SU-DHL-6 (cell line): ENCODE measurements around the gene BCL7C.
A peak's percentile ranks its signal among the peaks of the same experiment; 100 is the strongest.

ENCODE experiments used
- H2AFZ ChIP-seq: fragments of 200-600 bp; sonication (generic); 2 replicates; pipeline ENCODE4 v1.6.1; 2014; ENCODE audit warnings: low read depth, mild to moderate bottlenecking, moderate library complexity, mixed read lengths, antibody characterized with exemption, low read length; ENCODE audit not compliant: severe bottlenecking
- H3F3A ChIP-seq: fragments of 200-600 bp; shearing (Covaris generic); 2 replicates; pipeline ENCODE4 v1.6.0; 2016; ENCODE audit warnings: antibody characterized with exemption, mild to moderate bottlenecking; ENCODE audit not compliant: insufficient read depth
- H3K27ac ChIP-seq: fragments of 200-600 bp; sonication (generic); 2 replicates; pipeline ENCODE4 v1.5.1; 2016; ENCODE audit warnings: low read depth, mild to moderate bottlenecking, low read length, moderate library complexity, mixed read lengths
- H3K27me3 ChIP-seq: fragments of 200-600 bp; sonication (generic), shearing (Covaris generic); 2 replicates; pipeline ENCODE4 v1.6.0; 2014; ENCODE audit warnings: mild to moderate bottlenecking, low read length
- H3K36me3 ChIP-seq: fragments of 200-600 bp; sonication (generic); 2 replicates; pipeline ENCODE4 v1.6.1; 2014; ENCODE audit warnings: mild to moderate bottlenecking, low read length, mixed read lengths
- H3K4me2 ChIP-seq: fragments of 300-600, 200-600 bp; shearing (Covaris generic), sonication (generic); 2 replicates; pipeline ENCODE4 v1.6.0; 2014; ENCODE audit warnings: low read length, low read depth, mild to moderate bottlenecking; ENCODE audit not compliant: poor library complexity, severe bottlenecking
- H3K4me3 ChIP-seq: fragments of 200-600 bp; sonication (generic); 2 replicates; pipeline ENCODE4 v1.5.1; 2014; ENCODE audit warnings: antibody characterized with exemption, low read length, mild to moderate bottlenecking, mixed read lengths; ENCODE audit not compliant: insufficient read depth, poor library complexity, severe bottlenecking
- H3K79me2 ChIP-seq: fragments of 200-600 bp; sonication (generic); 2 replicates; pipeline ENCODE4 v1.6.1; 2014; ENCODE audit warnings: mild to moderate bottlenecking, low read length, moderate library complexity; ENCODE audit not compliant: insufficient read depth
- H3K9ac ChIP-seq: fragments of 200-600 bp; sonication (generic); 2 replicates; pipeline ENCODE4 v1.7.0; 2014; ENCODE audit warnings: mild to moderate bottlenecking, low read length
- H3K9me2 ChIP-seq: fragments of 200-600 bp; sonication (generic); replicated peaks from 2 replicates; pipeline ENCODE4 v1.6.1; 2014; ENCODE audit warnings: low read length; ENCODE audit not compliant: insufficient read depth
- H3K9me3 ChIP-seq: fragments of 200-600 bp; sonication (generic); 2 replicates; pipeline ENCODE4 v1.6.1; 2014; ENCODE audit warnings: low read length, mixed read lengths; ENCODE audit not compliant: insufficient read depth
- H4K20me1 ChIP-seq: fragments of 200-600 bp; sonication (generic); 2 replicates; pipeline ENCODE4 v1.6.1; 2014; ENCODE audit warnings: low read depth, mild to moderate bottlenecking, antibody characterized with exemption, low read length, moderate library complexity, mixed read lengths
- EZH2phosphoT487 ChIP-seq: fragments of 200-600 bp; sonication (generic), shearing (Covaris generic); conservative IDR thresholded peaks from 2 replicates; pipeline ENCODE4 v1.6.1; 2018; ENCODE audit warnings: mild to moderate bottlenecking, antibody characterized with exemption, low read length, moderate library complexity, mixed read lengths
- TF ChIP-seq, protein P1 (sequence below): fragments of 200-600 bp; sonication (generic); IDR thresholded peaks from one replicate; pipeline ENCODE4 v1.5.1; 2017; ENCODE audit warnings: antibody characterized with exemption, mild to moderate bottlenecking, low read length, moderate library complexity; ENCODE audit not compliant: insufficient read depth, poor library complexity, severe bottlenecking

The BCL7C gene

DNA sequence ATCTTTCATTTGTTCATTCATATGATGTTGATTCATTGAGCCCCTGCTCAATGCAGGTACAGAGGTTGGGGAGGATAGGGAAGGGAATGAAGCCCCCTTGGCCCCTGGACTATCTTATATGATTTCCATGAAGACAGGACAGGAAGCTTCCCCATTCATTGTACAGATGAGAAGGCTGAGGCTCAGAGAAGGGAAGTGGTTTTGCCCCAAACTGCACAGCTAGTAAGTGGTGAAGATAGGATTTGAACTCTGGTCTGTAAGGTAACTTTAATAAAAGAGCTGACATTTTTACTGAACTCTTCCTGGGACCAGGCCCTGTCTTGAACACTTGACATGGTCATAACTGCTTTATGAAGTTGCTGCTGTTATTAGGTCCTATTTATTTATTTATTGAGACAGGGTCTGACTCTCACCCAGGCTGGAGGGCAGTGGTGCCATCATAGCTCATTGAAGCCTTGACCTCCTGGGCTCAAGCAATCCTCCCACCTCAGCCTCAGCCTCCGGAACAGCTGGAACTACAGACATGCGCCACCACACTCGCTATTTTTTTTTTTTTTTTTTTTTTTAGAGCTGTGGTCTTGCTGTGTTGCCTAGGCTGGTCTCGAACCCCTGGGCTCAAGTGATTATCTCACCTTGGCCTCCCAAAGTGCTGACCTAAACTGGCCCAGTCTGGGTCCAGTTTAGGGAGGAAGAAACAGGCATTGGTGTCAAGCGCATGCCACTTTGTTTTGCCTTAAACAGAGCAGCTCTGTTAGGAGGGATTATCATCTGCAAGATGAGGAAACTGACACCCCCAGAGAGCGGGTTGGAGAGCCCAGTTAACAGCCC, 7.5 kb upstream of the BCL7C start:
- no peak overlapping the region for H3K27ac ChIP-seq
- no peaks in the 10 kb centered on the region for H3K79me2 ChIP-seq
- H3K9me2 ChIP-seq = no peaks in the 10 kb centered on the region
- no peaks in the 10 kb centered on the region for H3K36me3 ChIP-seq
- no peaks in the 10 kb centered on the region for H3K9me3 ChIP-seq
- H4K20me1 ChIP-seq = no peaks in the 10 kb centered on the region
- H3F3A ChIP-seq = peaks cover 7% of the 10 kb centered on the region; the same call in 1 of the 2 replicates
- H3K4me2 ChIP-seq = peak overlapping the region; percentile 68
- H3K9ac ChIP-seq = peak overlapping the region; percentile 57
- TF ChIP-seq, protein P1, sequence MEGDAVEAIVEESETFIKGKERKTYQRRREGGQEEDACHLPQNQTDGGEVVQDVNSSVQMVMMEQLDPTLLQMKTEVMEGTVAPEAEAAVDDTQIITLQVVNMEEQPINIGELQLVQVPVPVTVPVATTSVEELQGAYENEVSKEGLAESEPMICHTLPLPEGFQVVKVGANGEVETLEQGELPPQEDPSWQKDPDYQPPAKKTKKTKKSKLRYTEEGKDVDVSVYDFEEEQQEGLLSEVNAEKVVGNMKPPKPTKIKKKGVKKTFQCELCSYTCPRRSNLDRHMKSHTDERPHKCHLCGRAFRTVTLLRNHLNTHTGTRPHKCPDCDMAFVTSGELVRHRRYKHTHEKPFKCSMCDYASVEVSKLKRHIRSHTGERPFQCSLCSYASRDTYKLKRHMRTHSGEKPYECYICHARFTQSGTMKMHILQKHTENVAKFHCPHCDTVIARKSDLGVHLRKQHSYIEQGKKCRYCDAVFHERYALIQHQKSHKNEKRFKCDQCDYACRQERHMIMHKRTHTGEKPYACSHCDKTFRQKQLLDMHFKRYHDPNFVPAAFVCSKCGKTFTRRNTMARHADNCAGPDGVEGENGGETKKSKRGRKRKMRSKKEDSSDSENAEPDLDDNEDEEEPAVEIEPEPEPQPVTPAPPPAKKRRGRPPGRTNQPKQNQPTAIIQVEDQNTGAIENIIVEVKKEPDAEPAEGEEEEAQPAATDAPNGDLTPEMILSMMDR = no peak
- TF ChIP-seq EZH2phosphoT487 = no peak
- peak overlapping the region; percentile 5 for H3K4me3 ChIP-seq
- H3K27me3 ChIP-seq = no peaks in the 10 kb centered on the region
- peak overlapping the region; percentile 52 for H2AFZ ChIP-seq

DNA sequence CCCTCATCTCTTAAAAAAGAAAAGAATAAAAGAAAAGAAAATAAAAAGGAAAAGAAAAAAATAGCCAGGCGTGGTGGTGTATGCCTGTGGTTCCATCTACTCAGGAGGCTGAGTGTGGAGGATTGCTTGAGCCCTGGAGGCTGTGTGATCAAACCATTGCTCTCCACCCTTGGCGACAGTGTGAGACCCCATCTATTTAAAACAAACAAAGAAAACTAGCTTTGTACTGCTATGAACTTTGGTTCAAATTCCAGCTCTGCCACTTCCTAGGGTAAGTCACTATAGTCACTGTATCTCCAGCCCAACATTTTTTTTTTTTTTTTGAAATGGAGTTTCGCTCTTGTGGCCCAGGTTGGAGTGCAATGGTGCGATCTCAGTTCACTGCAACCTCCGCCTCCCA, 6.7 kb upstream of the BCL7C start:
- TF ChIP-seq, protein P1 = no peak
- TF ChIP-seq EZH2phosphoT487 = no peak
- Histone ChIP-seq H3K27ac (no peak overlapping the region), H3K9ac (no peak overlapping the region), H3K36me3 (no peaks in the 10 kb centered on the region), H3K79me2 (no peaks in the 10 kb centered on the region), H4K20me1 (no peaks in the 10 kb centered on the region), H2AFZ (no peak overlapping the region), H3K9me2 (no peaks in the 10 kb centered on the region), H3K27me3 (no peaks in the 10 kb centered on the region), H3F3A (peaks cover 8% of the 10 kb centered on the region), H3K4me3 (no peak overlapping the region), H3K9me3 (no peaks in the 10 kb centered on the region), H3K4me2 (no peak overlapping the region)

DNA sequence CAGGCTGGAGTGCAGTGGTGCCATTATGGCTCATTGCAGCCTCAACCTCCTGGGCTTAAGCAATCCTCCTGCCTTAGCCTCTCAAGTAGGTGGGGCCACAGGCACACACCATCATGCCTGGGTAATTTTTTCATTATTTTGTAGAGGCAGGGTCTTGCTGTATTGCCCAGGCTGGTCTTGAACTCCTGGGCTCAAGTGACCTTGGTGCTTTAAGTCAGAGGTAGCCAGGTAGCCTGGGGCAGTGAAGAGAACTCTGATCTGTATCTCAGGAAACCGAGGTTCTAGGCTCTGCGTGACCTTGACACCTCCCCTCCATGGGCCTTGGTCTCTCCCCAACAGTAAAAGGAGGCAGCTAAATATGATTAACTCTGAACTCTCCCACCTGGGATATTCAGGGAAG, 5.9 kb upstream of the BCL7C start:
- H3F3A ChIP-seq = peaks cover 16% of the 10 kb centered on the region
- no peak overlapping the region for H2AFZ ChIP-seq
- no peaks in the 10 kb centered on the region for H3K36me3 ChIP-seq
- TF ChIP-seq, protein P1 = no peak
- TF ChIP-seq EZH2phosphoT487 = no peak
- H4K20me1 ChIP-seq = no peaks in the 10 kb centered on the region
- no peaks in the 10 kb centered on the region for H3K9me2 ChIP-seq
- no peak overlapping the region for H3K4me3 ChIP-seq
- H3K27me3 ChIP-seq = no peaks in the 10 kb centered on the region
- H3K4me2 ChIP-seq = no peak overlapping the region
- H3K9ac ChIP-seq = no peak overlapping the region
- no peak overlapping the region for H3K27ac ChIP-seq
- no peaks in the 10 kb centered on the region for H3K79me2 ChIP-seq
- no peaks in the 10 kb centered on the region for H3K9me3 ChIP-seq
